ENCODE results near the gene ZC3H12D. TPM values are rescaled to one million over a fixed set of nuclear protein-coding genes. Genes with fewer than 3 reads are reported as not detected.

ZC3H12D gene
- total and polyA plus RNA-seq, 9 of the 15 experiments (the other 6 are each of a cell fraction or from before 2014, with no cell fraction given): 0.04 to 0.27 (median 0.05) TPM; not detected in 3

GRCh38 chr6:149492798-149493343 lies 8.1 kb upstream of the ZC3H12D start (continued):
- no peak for TF ChIP-seq NR3C1 (CRISPR knock-in tag; IDR thresholded peaks at IDR 0.05)
- no peak for TF ChIP-seq SAFB (IDR thresholded peaks at IDR 0.05; ENCODE audit: borderline replicate concordance, low read depth, low read length)
- no peak for TF ChIP-seq ZC3H11A (IDR thresholded peaks at IDR 0.05; ENCODE audit: low read depth, low read length)
- no peak for TF ChIP-seq U2AF1 (optimal IDR thresholded peaks at IDR 0.05; ENCODE audit: low read depth, low read length)
- no peak for TF ChIP-seq PATZ1 (CRISPR knock-in tag; IDR thresholded peaks at IDR 0.05; ENCODE audit: borderline replicate concordance)
- TF ChIP-seq ZBTB12 (CRISPR knock-in tag; IDR thresholded peaks at IDR 0.05): no peak
- TF ChIP-seq ZNF24 (IDR thresholded peaks at IDR 0.05): no peak
- no peak for TF ChIP-seq RBM22 (IDR thresholded peaks at IDR 0.05; ENCODE audit: low read depth, low read length, poor library complexity, severe bottlenecking)
- TF ChIP-seq RHOXF2B (CRISPR knock-in tag; conservative IDR thresholded peaks at IDR 0.05): no peak

Data from K562 (cell line).